Measurements from ENCODE around the gene WDR27.

Gene WDR27

DNA sequence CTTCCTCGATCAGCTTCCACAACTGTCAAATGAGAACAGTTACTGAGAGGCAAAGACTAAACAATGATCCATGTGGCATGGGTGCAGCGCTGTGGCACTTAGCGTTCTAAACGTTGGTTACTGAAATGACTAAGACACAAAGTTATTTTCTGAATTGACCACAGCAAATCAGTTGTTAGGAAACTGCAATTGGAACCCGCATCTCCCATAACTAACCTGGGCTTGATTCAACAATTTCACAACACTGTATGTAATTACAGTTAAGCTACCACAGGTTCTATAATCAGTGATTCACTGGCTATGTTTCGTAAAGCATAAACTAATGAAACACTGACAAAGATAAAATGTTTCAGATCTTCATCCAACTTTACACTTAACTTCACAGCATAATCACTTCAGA lies 12.5 kb downstream of the WDR27 start:
- TF ChIP-seq FOXP2 (optimal IDR thresholded peaks at IDR 0.05; ENCODE audit: borderline replicate concordance, extremely low read depth, extremely low read length, insufficient read depth) (no peak), SIN3A (IDR thresholded peaks at IDR 0.05; ENCODE audit: borderline replicate concordance, insufficient read depth, low read length) (no peak), POLR2AphosphoS5 (IDR thresholded peaks at IDR 0.05; ENCODE audit: low read depth, low read length) (no peak), TAF1 (IDR thresholded peaks at IDR 0.05; ENCODE audit: borderline replicate concordance, insufficient read depth, low read length) (no peak)
- TF ChIP-seq, protein P1, sequence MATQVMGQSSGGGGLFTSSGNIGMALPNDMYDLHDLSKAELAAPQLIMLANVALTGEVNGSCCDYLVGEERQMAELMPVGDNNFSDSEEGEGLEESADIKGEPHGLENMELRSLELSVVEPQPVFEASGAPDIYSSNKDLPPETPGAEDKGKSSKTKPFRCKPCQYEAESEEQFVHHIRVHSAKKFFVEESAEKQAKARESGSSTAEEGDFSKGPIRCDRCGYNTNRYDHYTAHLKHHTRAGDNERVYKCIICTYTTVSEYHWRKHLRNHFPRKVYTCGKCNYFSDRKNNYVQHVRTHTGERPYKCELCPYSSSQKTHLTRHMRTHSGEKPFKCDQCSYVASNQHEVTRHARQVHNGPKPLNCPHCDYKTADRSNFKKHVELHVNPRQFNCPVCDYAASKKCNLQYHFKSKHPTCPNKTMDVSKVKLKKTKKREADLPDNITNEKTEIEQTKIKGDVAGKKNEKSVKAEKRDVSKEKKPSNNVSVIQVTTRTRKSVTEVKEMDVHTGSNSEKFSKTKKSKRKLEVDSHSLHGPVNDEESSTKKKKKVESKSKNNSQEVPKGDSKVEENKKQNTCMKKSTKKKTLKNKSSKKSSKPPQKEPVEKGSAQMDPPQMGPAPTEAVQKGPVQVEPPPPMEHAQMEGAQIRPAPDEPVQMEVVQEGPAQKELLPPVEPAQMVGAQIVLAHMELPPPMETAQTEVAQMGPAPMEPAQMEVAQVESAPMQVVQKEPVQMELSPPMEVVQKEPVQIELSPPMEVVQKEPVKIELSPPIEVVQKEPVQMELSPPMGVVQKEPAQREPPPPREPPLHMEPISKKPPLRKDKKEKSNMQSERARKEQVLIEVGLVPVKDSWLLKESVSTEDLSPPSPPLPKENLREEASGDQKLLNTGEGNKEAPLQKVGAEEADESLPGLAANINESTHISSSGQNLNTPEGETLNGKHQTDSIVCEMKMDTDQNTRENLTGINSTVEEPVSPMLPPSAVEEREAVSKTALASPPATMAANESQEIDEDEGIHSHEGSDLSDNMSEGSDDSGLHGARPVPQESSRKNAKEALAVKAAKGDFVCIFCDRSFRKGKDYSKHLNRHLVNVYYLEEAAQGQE (IDR thresholded peaks at IDR 0.05; ENCODE audit: insufficient read depth in 1 of 2, low read depth in 2 of 2, low read length in 2 of 2) = no peak

DNA sequence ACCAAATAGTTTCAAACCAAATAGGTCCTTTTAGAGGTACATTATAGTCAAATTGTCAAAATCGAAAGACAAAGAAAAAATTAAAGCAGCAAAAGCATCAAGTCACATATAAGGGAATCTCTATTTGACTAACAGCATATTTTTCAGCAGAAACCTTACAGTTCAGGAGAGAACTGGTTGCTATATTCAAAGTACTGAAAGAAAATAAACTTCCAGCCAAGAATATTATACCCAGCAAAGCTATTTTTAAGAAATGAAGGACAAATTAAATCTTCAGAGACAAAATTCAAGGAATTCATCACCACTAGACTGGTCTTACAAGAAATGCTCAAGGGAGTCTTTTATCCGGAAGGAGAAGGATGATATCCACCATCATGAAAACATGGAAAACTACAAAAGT lies 16.0 kb downstream of the WDR27 start:
- no peak for TF ChIP-seq SIN3A (IDR thresholded peaks at IDR 0.05; ENCODE audit: borderline replicate concordance, insufficient read depth, low read length)
- TF ChIP-seq, protein P1 (IDR thresholded peaks at IDR 0.05; ENCODE audit: insufficient read depth in 1 of 2, low read depth in 2 of 2, low read length in 2 of 2) = no peak
- no peak for TF ChIP-seq TAF1 (IDR thresholded peaks at IDR 0.05; ENCODE audit: borderline replicate concordance, insufficient read depth, low read length)
- TF ChIP-seq POLR2AphosphoS5 (IDR thresholded peaks at IDR 0.05; ENCODE audit: low read depth, low read length) = no peak
- no peak for TF ChIP-seq FOXP2 (optimal IDR thresholded peaks at IDR 0.05; ENCODE audit: borderline replicate concordance, extremely low read depth, extremely low read length, insufficient read depth)

DNA sequence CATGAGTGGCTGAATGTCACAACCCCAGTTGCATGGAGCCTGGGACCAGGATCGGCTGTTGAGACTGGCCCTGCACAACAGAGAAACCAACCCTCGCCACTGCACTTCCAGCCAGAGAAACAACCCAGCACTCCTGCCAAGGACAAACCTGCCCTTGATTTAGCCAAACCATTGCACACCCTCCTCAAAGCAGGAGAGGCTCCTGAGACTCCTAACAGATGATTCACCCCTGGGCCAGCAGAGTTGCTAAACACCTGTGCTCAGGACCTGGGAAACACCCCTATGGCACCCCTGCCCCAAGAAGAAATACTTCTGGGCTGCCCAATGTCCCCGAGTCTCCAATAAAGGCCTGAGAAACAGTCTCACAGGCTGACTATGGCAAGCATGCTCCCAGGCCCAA lies 17.8 kb downstream of the WDR27 start:
- TF ChIP-seq SIN3A (IDR thresholded peaks at IDR 0.05; ENCODE audit: borderline replicate concordance, insufficient read depth, low read length) (no peak), POLR2AphosphoS5 (IDR thresholded peaks at IDR 0.05; ENCODE audit: low read depth, low read length) (no peak), FOXP2 (optimal IDR thresholded peaks at IDR 0.05; ENCODE audit: borderline replicate concordance, extremely low read depth, extremely low read length, insufficient read depth) (no peak), TAF1 (IDR thresholded peaks at IDR 0.05; ENCODE audit: borderline replicate concordance, insufficient read depth, low read length) (no peak)
- TF ChIP-seq, protein P1 (IDR thresholded peaks at IDR 0.05; ENCODE audit: insufficient read depth in 1 of 2, low read depth in 2 of 2, low read length in 2 of 2) = no peak

DNA sequence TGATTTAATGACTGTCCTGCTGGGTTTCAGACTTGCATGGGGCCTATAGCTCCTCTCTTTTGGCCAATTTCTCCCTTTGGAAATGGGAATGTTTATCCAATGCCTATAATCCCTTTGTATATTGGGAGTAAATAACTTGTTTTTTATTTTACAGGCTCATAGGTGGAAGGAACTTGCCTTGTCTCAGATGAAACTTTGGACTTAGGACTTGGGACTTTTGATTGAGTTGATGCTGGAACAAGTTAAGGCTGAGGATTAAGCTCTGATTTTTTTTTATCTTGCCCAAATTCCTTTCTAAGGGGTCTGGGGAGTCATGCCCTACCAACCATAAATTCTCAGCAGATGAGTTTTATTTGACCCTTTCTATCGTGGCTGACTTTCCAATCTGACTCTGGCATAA lies 23.5 kb downstream of the WDR27 start:
- no peak for TF ChIP-seq SIN3A (IDR thresholded peaks at IDR 0.05; ENCODE audit: borderline replicate concordance, insufficient read depth, low read length)
- no peak for TF ChIP-seq FOXP2 (optimal IDR thresholded peaks at IDR 0.05; ENCODE audit: borderline replicate concordance, extremely low read depth, extremely low read length, insufficient read depth)
- TF ChIP-seq, protein P1 (IDR thresholded peaks at IDR 0.05; ENCODE audit: insufficient read depth in 1 of 2, low read depth in 2 of 2, low read length in 2 of 2) = no peak
- no peak for TF ChIP-seq POLR2AphosphoS5 (IDR thresholded peaks at IDR 0.05; ENCODE audit: low read depth, low read length)
- no peak for TF ChIP-seq TAF1 (IDR thresholded peaks at IDR 0.05; ENCODE audit: borderline replicate concordance, insufficient read depth, low read length)

DNA sequence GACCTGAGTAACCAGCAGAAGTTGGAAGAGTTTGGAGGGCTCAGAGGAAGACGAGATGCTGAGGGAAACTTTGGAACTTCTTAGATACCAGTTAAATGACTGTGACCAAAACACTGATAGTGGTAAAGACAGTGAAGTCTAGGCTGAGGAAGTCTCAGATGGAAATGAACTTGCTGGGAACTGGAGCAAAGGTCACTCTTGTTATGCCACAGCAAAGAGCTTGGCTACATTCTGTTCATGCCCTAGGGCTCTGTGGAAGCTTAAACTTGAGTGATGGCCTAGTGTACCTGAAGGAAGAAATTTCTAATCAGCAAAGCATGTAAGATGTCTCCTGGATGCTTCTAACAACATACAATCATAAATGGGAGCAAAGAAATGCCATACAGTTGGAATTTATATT lies 24.7 kb downstream of the WDR27 start:
- TF ChIP-seq POLR2AphosphoS5 (IDR thresholded peaks at IDR 0.05; ENCODE audit: low read depth, low read length) = no peak
- no peak for TF ChIP-seq SIN3A (IDR thresholded peaks at IDR 0.05; ENCODE audit: borderline replicate concordance, insufficient read depth, low read length)
- no peak for TF ChIP-seq TAF1 (IDR thresholded peaks at IDR 0.05; ENCODE audit: borderline replicate concordance, insufficient read depth, low read length)
- TF ChIP-seq FOXP2 (optimal IDR thresholded peaks at IDR 0.05; ENCODE audit: borderline replicate concordance, extremely low read depth, extremely low read length, insufficient read depth) = no peak
- TF ChIP-seq, protein P1 (IDR thresholded peaks at IDR 0.05; ENCODE audit: insufficient read depth in 1 of 2, low read depth in 2 of 2, low read length in 2 of 2) = no peak
